Neural crest cell (in vitro differentiated cells): ENCODE results near the gene RAI1. TPM values are rescaled to one million over a fixed set of nuclear protein-coding genes. Genes with fewer than 3 reads are reported as not detected.
"Not testable (repeated sequence)": the region's sequence is repeated elsewhere in the genome, so short reads cannot be mapped to it uniquely, and the experiment has no call there.

ENCODE experiments used
- DNase-seq: peaks from one replicate; pipeline ENCODE4 v3.0.0; 2021; ENCODE audit warnings: low read depth, mixed read lengths, low spot score
- H3K27ac Mint-ChIP-seq: one replicate; pipeline ENCODE4 v1.8.0; 2021; ENCODE audit warnings: mild to moderate bottlenecking, mixed read lengths; ENCODE audit not compliant: unreplicated experiment
- H3K27me3 Mint-ChIP-seq: 2 replicates; pipeline ENCODE4 v1.8.0; 2021; ENCODE audit warnings: low read depth, mild to moderate bottlenecking, mixed read lengths
- H3K36me3 Mint-ChIP-seq: 2 replicates; pipeline ENCODE4 v1.8.0; 2021; ENCODE audit warnings: low read depth, mild to moderate bottlenecking, mixed read lengths
- H3K4me1 Mint-ChIP-seq: 2 replicates; pipeline ENCODE4 v1.8.0; 2021; ENCODE audit warnings: mixed read lengths
- H3K4me3 Mint-ChIP-seq: one replicate; pipeline ENCODE4 v1.8.0; 2021; ENCODE audit warnings: mild to moderate bottlenecking, mixed read lengths
- H3K9me3 Mint-ChIP-seq: 2 replicates; pipeline ENCODE4 v1.8.0; 2021; ENCODE audit warnings: mixed read lengths
- long read RNA-seq: library from polyadenylated mRNA; unstranded; transcript quantifications from one replicate; pipeline ENCODE4 v2.0.0, GENCODE V29; 2020
- total RNA-seq: library from RNA; stranded (reverse); gene quantifications from 2 replicates; pipeline ENCODE4 v1.2.1, GENCODE V29; 2021
- TF ChIP-seq, protein P1 (sequence below): fragments of 200-600 bp; sonication (generic); conservative IDR thresholded peaks from 2 replicates; pipeline ENCODE4 v1.5.0; 2021; ENCODE audit warnings: antibody characterized with exemption, mild to moderate bottlenecking

Gene RAI1, protein sequence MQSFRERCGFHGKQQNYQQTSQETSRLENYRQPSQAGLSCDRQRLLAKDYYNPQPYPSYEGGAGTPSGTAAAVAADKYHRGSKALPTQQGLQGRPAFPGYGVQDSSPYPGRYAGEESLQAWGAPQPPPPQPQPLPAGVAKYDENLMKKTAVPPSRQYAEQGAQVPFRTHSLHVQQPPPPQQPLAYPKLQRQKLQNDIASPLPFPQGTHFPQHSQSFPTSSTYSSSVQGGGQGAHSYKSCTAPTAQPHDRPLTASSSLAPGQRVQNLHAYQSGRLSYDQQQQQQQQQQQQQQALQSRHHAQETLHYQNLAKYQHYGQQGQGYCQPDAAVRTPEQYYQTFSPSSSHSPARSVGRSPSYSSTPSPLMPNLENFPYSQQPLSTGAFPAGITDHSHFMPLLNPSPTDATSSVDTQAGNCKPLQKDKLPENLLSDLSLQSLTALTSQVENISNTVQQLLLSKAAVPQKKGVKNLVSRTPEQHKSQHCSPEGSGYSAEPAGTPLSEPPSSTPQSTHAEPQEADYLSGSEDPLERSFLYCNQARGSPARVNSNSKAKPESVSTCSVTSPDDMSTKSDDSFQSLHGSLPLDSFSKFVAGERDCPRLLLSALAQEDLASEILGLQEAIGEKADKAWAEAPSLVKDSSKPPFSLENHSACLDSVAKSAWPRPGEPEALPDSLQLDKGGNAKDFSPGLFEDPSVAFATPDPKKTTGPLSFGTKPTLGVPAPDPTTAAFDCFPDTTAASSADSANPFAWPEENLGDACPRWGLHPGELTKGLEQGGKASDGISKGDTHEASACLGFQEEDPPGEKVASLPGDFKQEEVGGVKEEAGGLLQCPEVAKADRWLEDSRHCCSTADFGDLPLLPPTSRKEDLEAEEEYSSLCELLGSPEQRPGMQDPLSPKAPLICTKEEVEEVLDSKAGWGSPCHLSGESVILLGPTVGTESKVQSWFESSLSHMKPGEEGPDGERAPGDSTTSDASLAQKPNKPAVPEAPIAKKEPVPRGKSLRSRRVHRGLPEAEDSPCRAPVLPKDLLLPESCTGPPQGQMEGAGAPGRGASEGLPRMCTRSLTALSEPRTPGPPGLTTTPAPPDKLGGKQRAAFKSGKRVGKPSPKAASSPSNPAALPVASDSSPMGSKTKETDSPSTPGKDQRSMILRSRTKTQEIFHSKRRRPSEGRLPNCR (N-terminal part only)
- total RNA-seq = 53.6 and 54.0 TPM in 2 replicates
- long read RNA-seq, partial matches to known transcripts = 0 of 1 reads
- long read RNA-seq, other reads (novel, unspliced or antisense) = 1 of 1 reads

GRCh38 chr17:17681187-17681743, at the start of gene RAI1:
TSS of gene RAI1 (plus strand) at chr17:17681458. CDS start at chr17:17792949, 111,491 bp downstream.
- Mint-ChIP-seq H3K27me3 (no peaks in the 10 kb centered on the region), H3K27ac (peak within 1 kb of the TSS; percentile 88)

GRCh38 chr17:17632690-17633089, 48.6 kb upstream of the RAI1 start:
- H3K4me1 Mint-ChIP-seq, H3K36me3 Mint-ChIP-seq, H3K4me3 Mint-ChIP-seq, H3K27ac Mint-ChIP-seq, H3K27me3 Mint-ChIP-seq, DNase-seq, H3K9me3 Mint-ChIP-seq: not testable (repeated sequence)

More at GRCh38 chr17:17681187-17681743, at the start of gene RAI1:
- H3K4me3 Mint-ChIP-seq = peak within 1 kb of the TSS; percentile 90
- no peaks in the 10 kb centered on the region for H3K9me3 Mint-ChIP-seq
- peaks cover 53% of the 10 kb centered on the region for H3K4me1 Mint-ChIP-seq
- DNase-seq = peak; percentile 72
- TF ChIP-seq, protein P1, sequence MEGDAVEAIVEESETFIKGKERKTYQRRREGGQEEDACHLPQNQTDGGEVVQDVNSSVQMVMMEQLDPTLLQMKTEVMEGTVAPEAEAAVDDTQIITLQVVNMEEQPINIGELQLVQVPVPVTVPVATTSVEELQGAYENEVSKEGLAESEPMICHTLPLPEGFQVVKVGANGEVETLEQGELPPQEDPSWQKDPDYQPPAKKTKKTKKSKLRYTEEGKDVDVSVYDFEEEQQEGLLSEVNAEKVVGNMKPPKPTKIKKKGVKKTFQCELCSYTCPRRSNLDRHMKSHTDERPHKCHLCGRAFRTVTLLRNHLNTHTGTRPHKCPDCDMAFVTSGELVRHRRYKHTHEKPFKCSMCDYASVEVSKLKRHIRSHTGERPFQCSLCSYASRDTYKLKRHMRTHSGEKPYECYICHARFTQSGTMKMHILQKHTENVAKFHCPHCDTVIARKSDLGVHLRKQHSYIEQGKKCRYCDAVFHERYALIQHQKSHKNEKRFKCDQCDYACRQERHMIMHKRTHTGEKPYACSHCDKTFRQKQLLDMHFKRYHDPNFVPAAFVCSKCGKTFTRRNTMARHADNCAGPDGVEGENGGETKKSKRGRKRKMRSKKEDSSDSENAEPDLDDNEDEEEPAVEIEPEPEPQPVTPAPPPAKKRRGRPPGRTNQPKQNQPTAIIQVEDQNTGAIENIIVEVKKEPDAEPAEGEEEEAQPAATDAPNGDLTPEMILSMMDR = peak; percentile 87
- no peaks in the 10 kb centered on the region for H3K36me3 Mint-ChIP-seq

DNA sequence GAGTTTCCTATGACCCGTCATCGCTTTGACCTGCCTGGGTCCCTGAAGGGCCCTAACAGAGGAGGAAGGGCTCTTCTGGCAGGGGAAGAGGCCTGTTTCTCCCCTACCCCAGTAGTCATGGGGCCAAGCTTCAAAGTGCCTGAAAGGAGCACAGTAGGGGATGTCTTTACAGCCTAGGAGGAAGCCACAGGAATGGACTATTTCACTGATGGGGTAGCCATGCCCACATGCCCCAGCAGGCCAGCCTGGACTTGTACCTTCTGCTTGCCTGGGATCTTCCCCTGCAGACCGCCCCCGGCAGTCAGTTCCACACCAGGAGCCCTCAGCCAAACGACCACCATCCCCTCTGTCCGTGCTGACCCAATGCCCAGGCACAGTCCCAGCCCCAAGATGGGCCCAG, 47.9 kb upstream of the RAI1 start:
- Mint-ChIP-seq H3K4me1 (peaks cover 8% of the 10 kb centered on the region), H3K36me3 (no peaks in the 10 kb centered on the region), H3K9me3 (no peaks in the 10 kb centered on the region), H3K27me3 (peaks cover 6% of the 10 kb centered on the region), H3K27ac (no peak overlapping the region), H3K4me3 (no peak overlapping the region)
- TF ChIP-seq, protein P1 = no peak
- DNase-seq = no peak

GRCh38 chr17:17635126-17635525, 46.1 kb upstream of the RAI1 start:
- Mint-ChIP-seq H3K36me3 (no peaks in the 10 kb centered on the region), H3K27me3 (no peaks in the 10 kb centered on the region), H3K4me3 (no peak overlapping the region), H3K4me1 (no peaks in the 10 kb centered on the region), H3K27ac (no peak overlapping the region), H3K9me3 (no peaks in the 10 kb centered on the region)
- TF ChIP-seq, protein P1 = no peak
- DNase-seq = no peak

DNA sequence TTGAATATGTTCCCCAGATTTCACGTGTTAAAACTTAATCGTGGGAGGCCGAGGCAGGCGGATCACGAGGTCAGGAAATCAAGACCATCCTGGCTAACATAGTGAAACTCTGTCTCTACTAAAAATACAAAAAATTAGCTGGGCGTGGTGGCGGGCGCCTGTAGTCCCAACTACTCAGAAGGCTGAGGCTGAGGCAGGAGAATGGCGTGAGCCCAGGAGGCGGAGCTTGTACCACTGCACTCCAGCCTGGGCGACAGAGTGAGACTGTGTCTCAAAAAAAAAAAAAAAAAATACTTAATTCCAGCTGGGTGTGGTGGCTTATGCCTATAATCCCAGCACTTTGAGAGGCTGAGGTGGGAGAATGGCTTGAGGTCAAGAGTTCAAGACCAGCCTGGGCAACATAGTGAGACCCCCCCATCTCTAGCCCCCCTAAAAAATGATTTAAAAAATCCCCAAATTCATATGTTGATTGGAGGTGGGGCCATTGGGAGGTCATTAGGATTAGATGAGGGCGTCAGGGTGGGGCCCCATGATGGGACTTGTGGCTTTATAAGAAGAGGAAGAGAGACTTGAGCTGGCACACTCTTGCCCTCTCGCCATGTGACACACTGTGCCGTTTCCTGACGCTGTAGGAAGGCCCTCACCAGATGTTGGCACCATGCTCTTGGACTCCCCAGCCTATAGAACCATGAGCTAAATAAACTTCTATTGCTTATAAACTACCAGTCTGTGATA, 45.6 kb upstream of the RAI1 start:
- H3K36me3 Mint-ChIP-seq, H3K27me3 Mint-ChIP-seq, H3K27ac Mint-ChIP-seq: not testable (repeated sequence)

More for the DNA sequence above, 45.6 kb upstream of the RAI1 start:
- H3K4me3 Mint-ChIP-seq, DNase-seq, H3K9me3 Mint-ChIP-seq, H3K4me1 Mint-ChIP-seq: not testable (repeated sequence)
